Colonic mucosa (tissue), 4 donors: ENCODE data around the gene AP1G2. TPM values are rescaled to one million over a fixed set of nuclear protein-coding genes. Genes with fewer than 3 reads are reported as not detected.

ENCODE experiments used
- DNase-seq: peaks from one replicate; pipeline ENCODE4 v3.0.0-alpha.2; 2020
- H3K27ac ChIP-seq: fragments of 200-600 bp; one replicate; pipeline ENCODE4 v1.8.0; 2021
- H3K27me3 ChIP-seq: fragments of 200-600 bp; one replicate; pipeline ENCODE4 v1.8.0; 2021
- H3K36me3 ChIP-seq: fragments of 200-600 bp; one replicate; pipeline ENCODE4 v1.8.0; 2021
- H3K4me1 ChIP-seq: fragments of 200-600 bp; one replicate; pipeline ENCODE4 v1.8.0; 2021; ENCODE audit warnings: mild to moderate bottlenecking
- H3K4me3 ChIP-seq: fragments of 200-600 bp; one replicate; pipeline ENCODE4 v1.8.0; 2021
- H3K9ac ChIP-seq, 2 donors: one replicate each; pipeline ENCODE4 v1.7.0; 2013; ENCODE audit warnings: control low read depth in 2 of 2, low read depth in 2 of 2, low read length in 2 of 2
- H3K9me3 ChIP-seq: fragments of 200-600 bp; one replicate; pipeline ENCODE4 v1.8.0; 2021
- intact Hi-C: fragments of 100-400 bp; cut with DNase I; formaldehyde crosslinking; loops from one replicate; pipeline ENCODE4 v1.14.1; 2022
- total RNA-seq, 2 donors: library from RNA; stranded (reverse); fragmentation: NEBNext Ultra II Directional in 1 of 2; extraction: Animal tissue kit (Norgen Biotek cat#: 25700) in 1 of 2; gene quantifications; one replicate each; pipeline ENCODE4 v1.2.1, GENCODE V29; 2021
- TF ChIP-seq, protein P1 (sequence below): fragments of 200-600 bp; IDR thresholded peaks from one replicate; pipeline ENCODE4 v1.8.0; 2022; ENCODE audit warnings: antibody characterized with exemption, mild to moderate bottlenecking
- donor health status: healthy.
- donor health status: DM: no; HTN: no; CAD: no.
- donor health status: DM: no; HTN: no; CAD: no.

Gene AP1G2
- total RNA-seq, 2 donors from 2014 or later = 154 to 214 TPM

DNA sequence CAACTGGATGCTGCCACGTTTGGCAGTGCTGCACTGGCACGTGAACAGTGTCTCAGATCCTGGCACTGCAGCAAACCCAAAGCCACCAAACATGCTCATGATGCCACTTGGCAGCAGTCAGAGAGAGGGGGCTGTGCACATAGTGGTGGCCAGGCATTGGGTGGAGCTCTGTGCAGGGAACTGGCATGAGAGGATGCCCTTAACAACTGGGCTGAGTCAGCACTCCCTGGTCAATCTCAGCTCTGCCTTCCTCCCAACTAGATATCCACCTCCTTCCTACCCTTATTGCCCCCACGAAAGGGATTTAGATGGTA lies 53.0 kb downstream of the AP1G2 start:
- no peaks in the 10 kb centered on the region for H3K27me3 ChIP-seq
- H3K27ac ChIP-seq = no peak overlapping the region
- no peak overlapping the region for H3K9ac ChIP-seq
- H3K4me1 ChIP-seq = no peaks in the 10 kb centered on the region
- H3K36me3 ChIP-seq = no peaks in the 10 kb centered on the region
- H3K9me3 ChIP-seq = no peaks in the 10 kb centered on the region
- TF ChIP-seq, protein P1, sequence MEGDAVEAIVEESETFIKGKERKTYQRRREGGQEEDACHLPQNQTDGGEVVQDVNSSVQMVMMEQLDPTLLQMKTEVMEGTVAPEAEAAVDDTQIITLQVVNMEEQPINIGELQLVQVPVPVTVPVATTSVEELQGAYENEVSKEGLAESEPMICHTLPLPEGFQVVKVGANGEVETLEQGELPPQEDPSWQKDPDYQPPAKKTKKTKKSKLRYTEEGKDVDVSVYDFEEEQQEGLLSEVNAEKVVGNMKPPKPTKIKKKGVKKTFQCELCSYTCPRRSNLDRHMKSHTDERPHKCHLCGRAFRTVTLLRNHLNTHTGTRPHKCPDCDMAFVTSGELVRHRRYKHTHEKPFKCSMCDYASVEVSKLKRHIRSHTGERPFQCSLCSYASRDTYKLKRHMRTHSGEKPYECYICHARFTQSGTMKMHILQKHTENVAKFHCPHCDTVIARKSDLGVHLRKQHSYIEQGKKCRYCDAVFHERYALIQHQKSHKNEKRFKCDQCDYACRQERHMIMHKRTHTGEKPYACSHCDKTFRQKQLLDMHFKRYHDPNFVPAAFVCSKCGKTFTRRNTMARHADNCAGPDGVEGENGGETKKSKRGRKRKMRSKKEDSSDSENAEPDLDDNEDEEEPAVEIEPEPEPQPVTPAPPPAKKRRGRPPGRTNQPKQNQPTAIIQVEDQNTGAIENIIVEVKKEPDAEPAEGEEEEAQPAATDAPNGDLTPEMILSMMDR = no peak
- no peak overlapping the region for H3K4me3 ChIP-seq
- no peak for DNase-seq
- intact Hi-C loops = no loop called here

DNA sequence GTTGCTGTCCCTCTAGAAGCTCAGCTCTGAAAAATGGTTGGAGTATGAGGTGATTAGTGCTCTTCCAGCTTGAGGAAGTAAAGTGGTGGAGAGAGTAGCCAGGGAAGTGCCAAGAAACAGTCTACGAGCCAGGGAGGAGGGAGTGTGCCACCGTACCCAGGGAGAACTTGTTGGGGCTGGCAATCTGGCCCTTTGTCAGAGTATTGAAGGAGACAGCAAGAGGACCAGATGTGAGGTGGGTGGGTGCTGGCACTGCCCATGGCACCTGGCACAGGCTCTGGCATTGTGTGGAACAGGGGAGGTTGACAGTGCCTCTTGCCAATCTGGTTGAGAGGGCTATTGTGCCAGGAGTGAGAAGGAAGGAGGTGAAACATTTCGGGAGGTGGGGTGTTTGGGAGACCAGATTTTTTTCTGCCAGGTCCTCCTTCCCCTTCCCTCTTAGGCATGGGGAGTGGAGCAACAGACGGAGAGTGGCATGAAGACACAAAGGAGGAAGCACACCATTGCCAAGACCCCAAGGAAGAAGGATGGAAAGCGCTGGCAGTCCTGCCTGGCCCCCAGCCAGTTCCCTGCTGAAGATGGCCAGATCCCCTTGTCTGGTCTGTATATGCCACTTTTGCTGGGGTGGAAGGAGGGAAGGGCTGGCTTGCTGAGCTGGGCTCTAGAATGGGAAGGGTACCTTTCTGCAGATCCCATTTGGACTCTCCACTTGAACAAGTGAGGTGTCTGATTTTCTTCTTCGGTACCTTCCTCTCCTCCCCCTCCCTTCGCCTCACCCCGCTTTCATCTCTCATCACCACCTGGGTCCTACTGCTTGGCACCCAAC lies 53.6 kb downstream of the AP1G2 start:
- H3K27ac ChIP-seq = no peak overlapping the region
- no peaks in the 10 kb centered on the region for H3K27me3 ChIP-seq
- no peak for DNase-seq
- no peaks in the 10 kb centered on the region for H3K9me3 ChIP-seq
- H3K4me1 ChIP-seq = no peaks in the 10 kb centered on the region
- no peak overlapping the region for H3K9ac ChIP-seq
- intact Hi-C loops = no loop called here
- H3K4me3 ChIP-seq = no peak overlapping the region
- H3K36me3 ChIP-seq = no peaks in the 10 kb centered on the region
- TF ChIP-seq, protein P1 = no peak

DNA sequence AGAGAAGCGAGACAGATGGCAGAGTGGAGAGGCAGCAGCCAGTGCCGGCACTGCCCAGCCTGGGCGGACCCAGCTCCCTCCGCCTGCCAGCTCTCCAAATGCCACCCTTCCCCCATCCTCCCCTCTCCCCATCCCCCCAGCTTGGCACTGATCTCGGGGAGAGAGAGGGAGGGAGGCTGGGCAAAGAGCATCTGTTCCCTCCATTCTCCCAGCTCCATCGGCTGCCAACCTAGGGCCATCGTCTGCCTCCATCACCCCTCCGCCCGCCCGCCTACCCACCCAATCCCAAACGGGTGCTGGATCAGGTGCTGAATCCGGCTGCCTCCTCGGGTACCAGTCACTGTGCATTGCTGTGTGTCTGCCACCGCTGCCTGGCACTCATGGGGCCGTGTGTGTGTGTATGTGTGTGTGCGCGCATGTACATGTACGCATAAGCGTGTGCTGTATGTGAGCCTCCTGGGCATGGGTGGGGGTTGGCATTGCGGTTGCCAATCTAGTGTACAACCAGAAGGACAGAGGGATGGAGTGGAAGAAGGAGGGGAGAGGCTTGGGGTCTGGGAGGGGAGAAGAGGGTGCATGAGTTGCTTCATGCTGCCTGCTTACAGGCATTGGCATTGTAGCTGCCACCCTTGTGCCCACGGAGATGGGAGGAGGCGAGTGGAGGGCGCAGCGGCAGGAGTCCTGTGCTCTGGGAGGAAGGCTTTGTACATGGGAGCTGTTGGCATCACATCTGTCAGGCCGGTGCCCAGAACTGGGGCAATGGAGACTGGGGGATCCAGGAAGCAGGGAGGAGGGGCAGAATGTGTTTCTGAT lies 54.4 kb downstream of the AP1G2 start:
- Histone ChIP-seq H3K36me3 (no peaks in the 10 kb centered on the region), H3K27ac (no peak overlapping the region), H3K4me3 (no peak overlapping the region), H3K27me3 (no peaks in the 10 kb centered on the region), H3K9me3 (no peaks in the 10 kb centered on the region), H3K9ac (no peak overlapping the region), H3K4me1 (no peaks in the 10 kb centered on the region)
- intact Hi-C loops = no loop called here
- no peak for DNase-seq
- TF ChIP-seq, protein P1 = no peak

DNA sequence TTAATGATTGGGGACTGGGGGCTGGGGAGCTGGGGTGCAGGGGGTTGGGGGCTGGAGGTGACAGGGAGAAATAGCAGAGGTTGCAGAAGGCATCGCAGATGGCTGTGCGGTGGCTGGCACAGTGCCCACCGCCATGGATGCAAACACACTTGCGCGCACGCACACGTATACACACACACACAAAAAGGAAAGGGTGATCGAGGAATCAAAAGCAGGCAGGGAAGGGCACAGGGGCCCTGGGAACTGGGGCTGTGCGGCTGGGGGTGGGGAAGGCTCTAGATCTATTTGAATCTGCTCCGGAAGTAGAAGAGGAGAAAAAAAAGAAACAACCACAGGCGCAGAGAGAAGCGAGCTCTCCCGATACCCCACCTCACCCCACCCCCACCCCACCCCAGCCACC lies 55.4 kb downstream of the AP1G2 start:
- TF ChIP-seq, protein P1 = no peak
- H3K9me3 ChIP-seq = no peaks in the 10 kb centered on the region
- H3K27ac ChIP-seq = no peak overlapping the region
- DNase-seq = no peak
- H3K36me3 ChIP-seq = no peaks in the 10 kb centered on the region
- no peaks in the 10 kb centered on the region for H3K27me3 ChIP-seq
- no peaks in the 10 kb centered on the region for H3K4me1 ChIP-seq
- no peak overlapping the region for H3K9ac ChIP-seq
- no peak overlapping the region for H3K4me3 ChIP-seq
- intact Hi-C loops = no loop called here

Other genes starting within 250 kb of the AP1G2 start
- gene PABPN1, start 246.3 kb downstream of the AP1G2 start, total RNA-seq = 100 to 1,000 TPM; 122 to 197 TPM
- gene SLC22A17, start 214.9 kb downstream of the AP1G2 start, total RNA-seq = 1 to 10 TPM; 3.9 to 6.7 TPM
- 1 to 10 TPM; 1.1 to 2.3 TPM for gene EFS, start 202.6 kb downstream of the AP1G2 start, total RNA-seq
- gene IL25, start 195.0 kb downstream of the AP1G2 start, total RNA-seq = not detected
- gene CMTM5, start 190.7 kb downstream of the AP1G2 start, total RNA-seq = under 1 TPM; 0.40 to 0.66 TPM
- gene MYH6, start 159.5 kb downstream of the AP1G2 start, total RNA-seq = 1 to 10 TPM in 1 of 2 donors, not detected in 1; 1.6 TPM
- gene MYH7, start 132.1 kb downstream of the AP1G2 start, total RNA-seq = 1 to 10 TPM in 1 of 2 donors, not detected in 1; 1.2 TPM
- gene NGDN, start 98.1 kb downstream of the AP1G2 start, total RNA-seq = 10 to 100 TPM; 21.4 to 27.6 TPM
- gene ZFHX2, start 16.0 kb downstream of the AP1G2 start, total RNA-seq = 1 to 10 TPM; 1.8 to 2.0 TPM
- 10 to 100 TPM in 1 of 2 donors, 1 to 10 TPM in 1; 9.0 to 21.0 TPM for gene THTPA, start 11.5 kb downstream of the AP1G2 start, total RNA-seq
- gene JPH4, start 11.0 kb upstream of the AP1G2 start, total RNA-seq = under 1 TPM; 0.30 to 0.58 TPM
- gene DHRS2, start 68.6 kb upstream of the AP1G2 start, total RNA-seq = 1 to 10 TPM in 1 of 2 donors, under 1 TPM in 1; 0.56 to 2.1 TPM